HTERT RPE-1 (cell line): Measurements from ENCODE around the gene CEP192.
"Not testable (repeated sequence)": the region's sequence is repeated elsewhere in the genome, so short reads cannot be mapped to it uniquely, and the experiment has no call there.

Source experiments
- in situ Hi-C: fragments of 300-500 bp; cut with MboI; formaldehyde crosslinking; loops from 4 replicates; pipeline ENCODE4 v1.14.3; 2020; ENCODE audit warnings: low sequenced_read_pairs

Gene CEP192

GRCh38 chr18:13028869-13029268 is 37.7 kb downstream of the CEP192 start:
- in situ Hi-C loops: no loop called here

DNA sequence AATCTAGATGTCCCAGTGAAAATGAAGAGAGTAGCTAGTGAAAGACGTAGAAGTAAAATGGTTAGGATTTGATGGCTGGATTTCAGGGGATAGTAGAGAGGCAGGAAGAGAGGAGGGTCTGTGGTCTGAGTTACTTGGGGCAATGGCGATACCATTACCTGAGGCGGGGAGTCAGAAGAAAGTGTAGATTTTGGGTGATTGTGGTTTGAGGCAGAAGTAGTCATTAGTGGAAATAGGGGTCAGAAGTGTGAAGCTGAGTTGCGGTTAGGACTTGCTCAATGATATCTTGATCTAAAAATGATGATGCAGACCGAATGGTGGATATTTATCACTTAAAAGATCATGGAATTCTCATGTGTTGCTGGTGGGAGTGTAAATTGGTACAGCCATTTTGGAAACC is 41.0 kb downstream of the CEP192 start:
- in situ Hi-C loops: no loop called here

- in situ Hi-C loops: no loop called here
These were observed 44.2 kb downstream of the CEP192 start for GRCh38 chr18:13035249-13035914.

- in situ Hi-C loops: no loop called here
These were observed 45.6 kb downstream of the CEP192 start for GRCh38 chr18:13036622-13037320.

- in situ Hi-C loops: no loop called here
These were observed 48.6 kb downstream of the CEP192 start for GRCh38 chr18:13039806-13040205.

DNA sequence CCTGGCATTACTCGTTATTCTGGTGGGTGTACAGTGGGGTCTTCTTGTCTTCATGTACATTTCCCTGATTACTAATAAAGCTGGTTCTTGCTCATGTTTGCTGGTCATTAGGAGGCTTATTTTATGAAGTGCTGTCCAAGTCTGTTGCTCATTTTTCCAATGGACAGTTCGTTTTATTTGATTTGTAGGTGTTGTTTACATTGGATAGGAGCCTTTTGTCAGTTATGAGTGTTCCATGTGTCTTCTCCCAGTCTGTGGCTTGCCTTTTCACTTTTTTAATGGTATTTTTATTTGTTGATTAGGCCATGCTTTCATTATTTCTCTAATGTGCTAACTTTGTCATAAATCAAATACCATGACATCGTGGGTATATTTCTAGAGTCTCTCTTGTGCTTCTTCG is 51.9 kb downstream of the CEP192 start:
- in situ Hi-C loops: no loop called here

GRCh38 chr18:13048061-13048595 is 57.0 kb downstream of the CEP192 start:
- in situ Hi-C loops: no loop called here

- in situ Hi-C loops: no loop called here
These were observed 60.0 kb downstream of the CEP192 start for GRCh38 chr18:13051159-13051558.

- in situ Hi-C loops: no loop called here
These were observed 60.8 kb downstream of the CEP192 start for GRCh38 chr18:13051950-13052349.

GRCh38 chr18:13054336-13054735 is 63.2 kb downstream of the CEP192 start:
- in situ Hi-C loops: no loop called here

- in situ Hi-C loops: no loop called here
These were observed 70.5 kb downstream of the CEP192 start for GRCh38 chr18:13061630-13062189.

DNA sequence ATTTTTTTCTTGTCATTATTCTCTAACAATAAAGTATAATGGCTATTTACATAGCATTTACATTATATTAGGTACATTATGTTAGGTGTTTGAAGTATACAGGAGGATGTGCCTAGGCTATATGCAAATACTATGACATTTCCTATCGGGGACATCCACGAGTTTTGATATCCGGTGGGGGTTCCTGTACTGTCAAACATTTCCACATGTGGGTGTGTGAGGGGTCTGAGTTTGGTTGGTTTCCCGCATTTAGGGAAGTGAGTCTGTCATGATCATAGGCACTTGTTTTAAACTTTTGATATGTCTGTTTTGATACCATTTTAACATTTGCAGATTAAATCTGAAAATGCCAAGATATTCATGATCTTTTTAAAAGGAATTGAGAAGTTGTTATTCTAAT is 76.0 kb downstream of the CEP192 start:
- in situ Hi-C loops: no loop called here

GRCh38 chr18:13067966-13068365 is 76.8 kb downstream of the CEP192 start:
- in situ Hi-C loops: no loop called here

GRCh38 chr18:13070460-13070859 is 79.3 kb downstream of the CEP192 start:
- in situ Hi-C loops: no loop called here

GRCh38 chr18:13076886-13077285 is 85.7 kb downstream of the CEP192 start:
- in situ Hi-C loops: no loop called here

DNA sequence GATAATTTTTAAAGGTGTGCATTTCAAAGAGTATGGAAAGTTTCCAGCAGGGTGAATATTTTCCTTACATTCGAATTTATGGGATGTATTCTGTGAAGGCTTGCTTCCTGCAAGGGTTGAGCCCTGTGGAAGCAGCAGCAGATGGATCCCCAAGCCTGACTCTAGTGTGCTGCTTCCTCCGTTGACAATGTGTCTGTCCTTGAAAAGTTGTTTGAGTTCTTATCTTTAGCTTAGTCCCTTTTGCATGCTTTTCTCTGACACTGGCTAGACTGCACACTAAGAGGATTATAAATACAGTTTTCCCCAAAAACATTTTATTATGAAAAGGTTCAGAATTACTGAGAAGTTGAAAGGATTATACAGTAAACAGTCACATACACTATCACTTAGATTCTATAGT is 86.3 kb downstream of the CEP192 start:
- in situ Hi-C loops: no loop called here

- in situ Hi-C loops: not testable (repeated sequence)
These were observed 86.9 kb downstream of the CEP192 start for GRCh38 chr18:13078065-13078464.

- in situ Hi-C loops: no loop called here
These were observed 95.7 kb downstream of the CEP192 start for GRCh38 chr18:13086906-13087305.

DNA sequence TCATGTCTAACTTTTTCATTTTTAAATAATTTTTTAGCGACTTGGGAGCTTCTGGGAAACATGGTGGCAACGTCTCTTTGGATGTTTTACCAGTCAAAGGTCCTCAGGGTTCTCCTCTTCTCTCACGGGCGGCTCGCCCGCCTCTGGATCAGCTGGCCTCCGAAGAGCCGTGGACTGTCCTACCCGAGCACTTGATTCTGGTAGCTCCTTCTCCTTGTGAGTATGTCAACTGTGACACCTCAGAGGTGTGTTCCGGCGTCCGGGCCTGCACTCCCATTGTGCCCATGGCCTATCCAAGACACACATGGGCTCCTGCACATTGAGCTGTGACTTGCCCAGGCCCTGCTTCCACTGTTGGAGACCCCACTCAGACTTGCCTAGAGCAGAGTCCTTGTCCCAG is 104.3 kb downstream of the CEP192 start:
- in situ Hi-C loops: no loop called here

DNA sequence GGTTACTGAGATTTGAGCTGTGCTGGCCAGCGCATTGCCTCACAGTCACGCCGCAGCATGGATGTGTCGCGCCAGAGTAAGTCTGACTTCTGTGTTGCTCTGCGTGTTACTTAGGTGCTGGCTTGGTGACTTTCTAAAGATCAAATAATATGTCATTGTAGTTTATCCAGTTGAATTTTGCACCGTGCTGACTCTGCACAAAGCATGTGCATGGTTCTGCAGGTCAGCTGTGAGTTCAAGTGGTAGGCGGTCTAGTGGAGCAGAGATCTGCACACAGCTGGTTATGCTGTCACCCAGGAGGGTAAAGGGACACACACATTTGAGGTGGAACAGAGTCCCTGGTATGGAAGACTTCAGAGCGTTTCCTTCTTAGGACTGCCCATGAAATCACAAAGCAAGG is 105.1 kb downstream of the CEP192 start:
- in situ Hi-C loops: no loop called here

- in situ Hi-C loops: no loop called here
These were observed 105.6 kb downstream of the CEP192 start for GRCh38 chr18:13096719-13097118.

- in situ Hi-C loops: not testable (repeated sequence)
These were observed 106.9 kb downstream of the CEP192 start for GRCh38 chr18:13098104-13098503.
